HUES48 (cell line): Measurements from ENCODE around the gene CRYBB3.
"Not testable (repeated sequence)": the region's sequence is repeated elsewhere in the genome, so short reads cannot be mapped to it uniquely, and the experiment has no call there.

ENCODE experiments used
- H3K27ac ChIP-seq: one replicate; pipeline ENCODE4 v1.7.0; 2013; ENCODE audit warnings: low read depth, low read length, inconsistent platforms
- H3K27me3 ChIP-seq: 2 replicates; pipeline ENCODE4 v1.6.1; 2013; ENCODE audit warnings: mild to moderate bottlenecking, low read length; ENCODE audit not compliant: control insufficient read depth, insufficient read depth
- H3K36me3 ChIP-seq: 2 replicates; pipeline ENCODE4 v1.6.1; 2013; ENCODE audit warnings: low read length; ENCODE audit not compliant: control insufficient read depth, insufficient read depth
- H3K4me1 ChIP-seq: 2 replicates; pipeline ENCODE4 v1.6.1; 2013; ENCODE audit warnings: mild to moderate bottlenecking, low read length; ENCODE audit not compliant: control insufficient read depth, insufficient read depth
- H3K4me3 ChIP-seq: 2 replicates; pipeline ENCODE4 v1.5.1; 2013; ENCODE audit warnings: mild to moderate bottlenecking, low read depth, low read length
- H3K9ac ChIP-seq: 2 replicates; pipeline ENCODE4 v1.6.1; 2013; ENCODE audit warnings: mild to moderate bottlenecking, low read depth, low read length, moderate library complexity
- H3K9me3 ChIP-seq: 2 replicates; pipeline ENCODE4 v1.6.1; 2013; ENCODE audit warnings: low read length; ENCODE audit not compliant: control insufficient read depth, insufficient read depth

The CRYBB3 gene

DNA sequence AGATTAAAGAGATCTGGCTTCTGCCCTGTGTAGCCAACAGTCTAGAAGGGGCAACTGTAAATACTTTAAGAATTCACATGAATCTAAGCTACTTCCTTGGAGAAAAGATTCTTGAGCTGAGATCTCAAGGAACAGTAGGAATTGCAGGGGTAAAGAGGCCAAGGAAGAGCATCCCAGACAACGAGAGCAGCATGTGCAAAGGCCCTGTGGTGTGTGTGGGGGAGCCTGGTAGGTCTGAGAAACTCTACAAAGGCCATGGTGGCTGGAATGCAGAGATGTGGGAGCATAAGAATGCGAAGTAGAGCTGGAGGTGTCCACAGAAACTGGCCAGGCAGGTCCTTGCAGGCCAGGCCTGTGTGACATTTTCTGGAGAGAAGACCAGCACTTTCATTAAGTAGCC, 31.1 kb downstream of the CRYBB3 start:
- H3K9me3 ChIP-seq, H3K4me3 ChIP-seq, H3K27me3 ChIP-seq, H3K4me1 ChIP-seq, H3K36me3 ChIP-seq, H3K27ac ChIP-seq, H3K9ac ChIP-seq: not testable (repeated sequence)

- no peak overlapping the region for H3K27ac ChIP-seq
- H3K27me3 ChIP-seq: no peaks in the 10 kb centered on the region
- H3K9ac ChIP-seq: no peak overlapping the region
- no peaks in the 10 kb centered on the region for H3K36me3 ChIP-seq
- H3K4me3 ChIP-seq: no peak overlapping the region
- no peaks in the 10 kb centered on the region for H3K4me1 ChIP-seq
- no peaks in the 10 kb centered on the region for H3K9me3 ChIP-seq
Measured at GRCh38 chr22:25232301-25232700, 32.6 kb downstream of the CRYBB3 start.

- H3K9me3 ChIP-seq, H3K4me1 ChIP-seq, H3K27ac ChIP-seq, H3K27me3 ChIP-seq, H3K4me3 ChIP-seq, H3K36me3 ChIP-seq, H3K9ac ChIP-seq: not testable (repeated sequence)
Measured at GRCh38 chr22:25233706-25234105, 34.0 kb downstream of the CRYBB3 start.

- Histone ChIP-seq H3K9me3 (no peaks in the 10 kb centered on the region), H3K36me3 (no peaks in the 10 kb centered on the region), H3K4me3 (no peak overlapping the region), H3K4me1 (no peaks in the 10 kb centered on the region), H3K9ac (no peak overlapping the region), H3K27me3 (no peaks in the 10 kb centered on the region), H3K27ac (no peak overlapping the region)
Measured at GRCh38 chr22:25235547-25236290, 36.1 kb downstream of the CRYBB3 start.

DNA sequence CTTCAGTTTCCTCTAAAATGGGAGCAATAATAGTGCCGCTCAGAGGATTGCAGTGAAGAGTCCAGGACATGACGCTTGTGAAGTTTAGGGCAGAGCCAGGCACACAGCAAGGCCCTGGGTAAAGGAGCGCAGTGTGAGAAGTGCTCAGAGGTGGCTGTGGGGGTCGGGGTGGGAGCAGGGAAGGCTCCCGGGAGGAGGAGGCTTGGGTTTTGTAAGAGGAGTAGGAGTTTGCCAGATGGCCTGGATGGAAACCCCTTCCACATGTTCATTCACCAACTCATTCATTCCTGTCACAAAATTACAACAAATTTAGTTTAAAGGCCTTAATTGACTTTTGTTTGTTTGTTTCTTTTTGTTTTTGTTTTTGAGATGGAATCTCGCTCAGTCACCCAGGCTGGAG, 36.8 kb downstream of the CRYBB3 start:
- H3K27ac ChIP-seq: no peak overlapping the region

DNA sequence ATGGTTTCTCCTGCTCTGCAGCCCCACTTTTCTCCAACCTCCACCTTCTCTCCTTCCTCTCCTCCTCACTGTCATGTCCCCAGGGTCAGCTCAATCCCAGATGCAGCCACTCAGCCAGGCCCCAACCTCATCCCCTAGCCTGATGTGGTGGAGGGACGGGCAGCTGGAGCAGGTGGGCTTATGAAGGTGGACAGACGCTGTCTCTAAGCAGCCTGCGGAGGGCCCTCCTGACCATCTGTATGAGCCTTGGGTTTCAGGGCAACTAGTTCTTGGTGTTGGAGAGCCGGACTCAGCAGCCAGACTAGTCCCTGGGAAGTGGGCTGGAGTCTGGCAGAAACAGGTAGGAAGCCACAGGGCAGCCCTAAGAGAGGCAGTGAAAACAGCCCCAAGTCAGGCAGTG, 37.8 kb downstream of the CRYBB3 start:
- Histone ChIP-seq H3K27ac (no peak overlapping the region), H3K36me3 (no peaks in the 10 kb centered on the region), H3K27me3 (no peaks in the 10 kb centered on the region), H3K9me3 (no peaks in the 10 kb centered on the region), H3K9ac (no peak overlapping the region), H3K4me1 (no peaks in the 10 kb centered on the region), H3K4me3 (no peak overlapping the region)

More for the DNA sequence above, 36.8 kb downstream of the CRYBB3 start:
- no peaks in the 10 kb centered on the region for H3K9me3 ChIP-seq
- H3K4me1 ChIP-seq: no peaks in the 10 kb centered on the region
- no peak overlapping the region for H3K9ac ChIP-seq
- H3K4me3 ChIP-seq: no peak overlapping the region
- H3K27me3 ChIP-seq: no peaks in the 10 kb centered on the region
- no peaks in the 10 kb centered on the region for H3K36me3 ChIP-seq

DNA sequence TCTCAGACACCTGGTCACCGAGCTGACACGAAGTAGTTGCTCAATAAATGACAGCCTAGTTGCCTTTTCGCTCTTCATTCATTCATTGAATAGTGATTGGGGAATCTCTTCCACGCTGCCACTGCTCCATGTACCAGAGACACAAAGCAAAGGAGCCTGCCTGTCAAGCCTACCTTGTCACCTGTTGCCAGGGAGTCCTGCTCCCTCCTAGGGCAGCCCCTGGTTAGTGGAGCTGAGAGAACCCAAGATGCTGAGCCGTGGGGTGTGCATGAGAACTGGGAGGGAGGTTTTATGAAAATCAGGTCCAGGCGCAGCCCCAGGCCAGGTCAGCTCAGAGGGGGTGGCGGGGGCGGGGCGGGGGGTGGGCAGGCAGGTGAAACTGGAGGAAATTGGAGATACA, 38.4 kb downstream of the CRYBB3 start:
- not testable (repeated sequence) for H3K9ac ChIP-seq, H3K27ac ChIP-seq

GRCh38 chr22:25255169-25255568, 55.5 kb downstream of the CRYBB3 start:
- H3K9me3 ChIP-seq, H3K4me1 ChIP-seq, H3K9ac ChIP-seq, H3K36me3 ChIP-seq, H3K27me3 ChIP-seq, H3K27ac ChIP-seq, H3K4me3 ChIP-seq: not testable (repeated sequence)

More for the DNA sequence above, 38.4 kb downstream of the CRYBB3 start:
- H3K9me3 ChIP-seq, H3K4me3 ChIP-seq, H3K36me3 ChIP-seq, H3K4me1 ChIP-seq, H3K27me3 ChIP-seq: not testable (repeated sequence)
